ENCODE data around the gene SPATA25. TPM values are rescaled to one million over a fixed set of nuclear protein-coding genes. Genes with fewer than 3 reads are reported as not detected.

The SPATA25 gene, protein sequence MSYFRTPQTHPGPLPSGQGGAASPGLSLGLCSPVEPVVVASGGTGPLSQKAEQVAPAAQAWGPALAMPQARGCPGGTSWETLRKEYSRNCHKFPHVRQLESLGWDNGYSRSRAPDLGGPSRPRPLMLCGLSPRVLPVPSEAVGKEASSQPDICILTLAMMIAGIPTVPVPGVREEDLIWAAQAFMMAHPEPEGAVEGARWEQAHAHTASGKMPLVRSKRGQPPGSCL
- not detected in 2 replicates for total RNA-seq

GRCh38 chr20:45887346-45887715 is at the start of gene SPATA25:
TSS of gene SPATA25 (minus strand) at chr20:45887622. CDS start at chr20:45887590, 32 bp downstream.

DNA sequence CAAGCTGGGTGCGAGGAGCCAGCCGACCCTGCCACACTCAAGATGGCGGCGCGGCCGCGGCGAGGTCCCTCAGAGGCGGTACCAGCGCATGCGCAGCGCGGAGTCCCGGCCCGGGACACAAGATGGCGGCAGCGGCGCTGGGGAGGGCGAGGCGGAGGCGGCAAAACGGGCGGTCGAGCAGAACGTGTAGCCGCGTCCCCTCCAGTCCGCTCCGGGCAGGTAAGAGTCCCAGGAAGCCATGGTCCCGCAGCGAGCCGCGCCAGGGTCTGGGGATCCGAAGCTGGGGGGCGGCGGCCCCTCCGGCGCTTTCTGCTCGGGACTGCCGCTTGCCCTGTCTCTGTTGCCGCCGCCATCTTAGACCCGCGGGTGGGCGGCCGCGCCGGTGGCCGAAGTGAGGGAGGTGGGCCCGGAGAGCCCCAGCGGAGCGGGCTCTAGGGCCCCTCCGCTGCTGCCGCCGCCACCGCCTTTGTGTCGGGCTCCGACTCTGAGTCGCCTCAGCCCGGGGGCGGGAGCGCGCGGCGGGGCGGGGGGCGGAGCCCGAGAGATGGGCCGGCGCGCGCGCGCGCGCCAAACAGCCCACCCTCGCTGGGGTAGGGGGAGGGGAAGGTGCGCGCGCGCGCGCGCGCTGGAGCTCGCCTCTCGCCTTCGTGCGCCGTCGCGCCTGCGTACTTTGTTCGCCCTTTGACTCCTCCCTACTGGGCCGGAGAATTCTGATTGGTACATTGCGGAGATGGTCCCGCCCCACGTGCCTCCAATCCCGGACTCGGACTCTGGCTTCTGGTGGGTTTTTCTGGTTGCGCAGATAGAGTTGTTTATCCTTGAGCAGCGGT is 47.4 kb upstream of the SPATA25 start, which contains the start of gene PCIF1:
TSS of gene PCIF1 (plus strand) at position 98 of the 830 bp plus-strand sequence. CDS start 4,317 bp downstream, outside the sequence.

DNA sequence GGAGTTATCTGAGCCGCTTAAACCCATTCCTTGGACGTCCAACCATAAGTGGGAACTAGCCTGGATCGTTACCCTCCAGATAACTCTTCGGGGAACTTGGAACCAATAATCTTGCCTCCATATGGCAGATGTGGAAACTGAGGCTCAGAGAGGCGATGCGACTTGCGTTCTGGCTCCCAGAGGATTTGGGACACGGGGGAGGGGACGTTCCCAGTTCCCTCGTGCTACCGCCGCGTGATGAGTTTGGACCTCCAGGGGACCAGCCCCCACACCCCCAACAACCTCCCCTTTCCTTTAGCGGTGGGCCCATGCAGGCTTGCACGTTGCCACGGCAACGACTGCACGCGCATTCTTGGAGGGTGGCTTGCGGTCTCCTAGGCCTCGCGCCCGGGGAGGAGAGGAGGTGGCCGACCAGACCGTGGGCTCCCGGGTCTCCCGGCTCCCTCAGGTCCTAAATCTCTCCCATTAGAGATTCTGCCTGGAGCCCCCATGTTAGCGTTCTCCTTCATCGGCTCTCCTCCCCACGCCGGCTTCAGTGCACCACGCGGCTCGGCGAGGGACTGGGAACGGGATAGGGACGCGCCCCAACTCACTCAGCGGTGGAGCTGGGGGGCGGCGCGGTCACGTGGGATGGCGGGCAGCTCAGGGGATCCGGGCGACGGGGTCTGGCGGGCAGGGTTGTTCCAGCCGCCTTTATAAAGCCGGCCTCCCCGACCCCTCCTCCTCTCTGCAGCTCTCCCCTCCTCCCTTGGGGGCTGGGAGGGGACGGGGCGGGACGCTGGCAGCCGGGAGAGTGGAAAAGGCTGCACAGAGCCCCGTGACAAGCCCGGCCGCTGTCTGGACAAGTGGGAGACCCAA is 24.3 kb upstream of the SPATA25 start, which contains the start of gene PLTP:
TSS of gene PLTP (minus strand) at position 670 of the 858 bp plus-strand sequence. CDS start 703 bp downstream, outside the sequence.

DNA sequence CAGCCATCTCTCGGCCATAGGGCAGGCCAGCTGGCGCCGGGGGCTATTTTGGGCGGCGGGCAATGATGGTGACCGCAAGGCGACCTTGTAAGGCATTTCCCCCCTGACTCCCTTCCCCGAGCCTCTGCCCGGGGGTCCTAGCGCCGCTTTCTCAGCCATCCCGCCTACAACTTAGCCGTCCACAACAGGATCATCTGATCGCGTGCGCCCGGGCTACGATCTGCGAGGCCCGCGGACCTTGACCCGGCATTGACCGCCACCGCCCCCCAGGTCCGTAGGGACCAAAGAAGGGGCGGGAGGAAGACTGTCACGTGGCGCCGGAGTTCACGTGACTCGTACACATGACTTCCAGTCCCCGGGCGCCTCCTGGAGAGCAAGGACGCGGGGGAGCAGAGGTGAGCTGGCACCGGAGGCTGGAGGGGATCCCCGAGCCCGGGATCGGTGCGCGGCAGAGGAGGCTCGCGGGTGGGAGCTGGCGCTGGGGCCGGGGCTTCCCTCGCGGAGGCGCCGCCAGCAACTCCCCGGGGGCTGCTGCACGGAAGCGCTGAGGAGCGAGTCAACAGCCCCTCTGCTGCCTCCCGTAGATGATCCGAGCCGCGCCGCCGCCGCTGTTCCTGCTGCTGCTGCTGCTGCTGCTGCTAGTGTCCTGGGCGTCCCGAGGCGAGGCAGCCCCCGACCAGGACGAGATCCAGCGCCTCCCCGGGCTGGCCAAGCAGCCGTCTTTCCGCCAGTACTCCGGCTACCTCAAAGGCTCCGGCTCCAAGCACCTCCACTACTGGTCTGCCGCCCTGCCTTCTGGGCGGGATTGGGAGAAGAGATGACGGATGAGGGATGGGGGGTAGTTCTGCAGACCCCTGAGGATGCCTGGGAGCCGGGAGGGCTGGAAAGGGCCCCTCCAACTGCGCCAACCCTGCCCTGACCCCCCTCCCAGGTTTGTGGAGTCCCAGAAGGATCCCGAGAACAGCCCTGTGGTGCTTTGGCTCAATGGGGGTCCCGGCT is 3.9 kb upstream of the SPATA25 start, which contains the start of the genes CTSA and NEURL2:
TSS of gene CTSA (plus strand) at position 351 of the 999 bp plus-strand sequence. CDS start at position 585, 234 bp downstream.
TSS of gene NEURL2 (minus strand) at position 224 of the 999 bp plus-strand sequence. CDS start at position 7, 217 bp downstream.

DNA sequence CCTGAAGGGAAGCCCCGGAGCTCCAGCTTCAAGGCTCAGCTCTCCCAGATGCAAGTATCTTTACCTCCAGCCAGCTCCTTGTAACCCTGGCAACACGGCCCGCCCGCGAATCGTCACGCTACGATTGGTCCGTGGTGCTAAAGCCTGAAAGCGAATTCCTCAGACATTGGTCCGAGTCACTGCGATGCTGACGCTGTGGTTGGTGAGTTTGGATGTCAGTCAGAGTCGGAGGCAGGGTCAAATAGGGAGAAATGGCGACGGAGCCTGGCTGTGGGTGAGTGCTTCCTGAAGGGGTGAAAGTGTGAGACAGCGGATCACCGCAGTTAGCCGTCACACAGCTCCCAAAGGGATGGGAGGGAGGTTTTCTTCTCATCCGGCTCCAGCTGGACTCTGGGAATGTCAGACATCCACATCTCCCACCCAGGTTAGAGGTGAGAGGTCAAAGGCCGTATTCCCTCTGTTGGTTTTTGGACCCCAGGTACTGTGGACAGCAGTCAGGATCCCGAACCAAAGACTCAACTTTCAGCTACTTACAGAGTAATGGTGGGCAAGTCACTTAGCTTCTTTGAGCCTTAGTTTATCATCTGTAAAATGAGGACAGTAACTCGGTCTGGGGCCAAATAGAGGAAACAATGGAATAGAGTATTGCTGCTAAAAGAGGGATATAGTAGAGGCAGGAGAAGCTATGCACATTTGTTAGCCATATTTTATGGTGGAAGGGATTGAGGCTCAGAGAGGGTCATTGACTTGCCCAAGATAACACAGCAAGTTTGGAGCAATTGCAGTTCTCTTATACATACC is 6.2 kb downstream of the SPATA25 start, which contains the start of gene ZSWIM1:
TSS of gene ZSWIM1 (plus strand) at position 240 of the 801 bp plus-strand sequence. CDS start 1,366 bp downstream, outside the sequence.

GRCh38 chr20:45857114-45857881 is 30.1 kb downstream of the SPATA25 start, which contains the start of the genes ACOT8 and ZSWIM3:
TSS of gene ACOT8 (minus strand) at chr20:45857392. CDS start at chr20:45857315, 77 bp downstream.
TSS of gene ZSWIM3 (plus strand) at chr20:45857614. CDS start at chr20:45857826, 212 bp downstream.

Other genes with a start within 250 kb of the SPATA25 start
- gene WFDC11, start 217.4 kb downstream of the SPATA25 start, total RNA-seq, result not detected in 2 replicates
- gene WFDC13, start 185.6 kb downstream of the SPATA25 start, total RNA-seq, result not detected in 2 replicates
- gene WFDC10B, start 182.6 kb downstream of the SPATA25 start, total RNA-seq, result not detected in 2 replicates
- gene SPINT4, start 165.3 kb downstream of the SPATA25 start, total RNA-seq, result not detected in 2 replicates
- not detected in 2 replicates for gene WFDC3, start 95.7 kb downstream of the SPATA25 start, total RNA-seq
- 10.6 and 11.9 TPM in 2 replicates for gene DNTTIP1, start 95.7 kb downstream of the SPATA25 start, total RNA-seq
- 57.3 and 146 TPM in 2 replicates for gene UBE2C, start 75.0 kb downstream of the SPATA25 start, total RNA-seq
- not detected in 2 replicates for gene TNNC2, start 60.3 kb downstream of the SPATA25 start, total RNA-seq
- gene SNX21, start 53.8 kb downstream of the SPATA25 start, total RNA-seq, result 14.5 and 19.3 TPM in 2 replicates
- gene ACOT8, start 30.2 kb downstream of the SPATA25 start, total RNA-seq, result 41.1 and 59.1 TPM in 2 replicates
- gene ZSWIM3, start 30.0 kb downstream of the SPATA25 start, total RNA-seq, result 2.7 and 3.2 TPM in 2 replicates
- gene ZSWIM1, start 6.4 kb downstream of the SPATA25 start, total RNA-seq, result 4.4 and 7.3 TPM in 2 replicates
- gene NEURL2, start 3.6 kb upstream of the SPATA25 start, total RNA-seq, result 1.7 and 3.4 TPM in 2 replicates
- 22.9 and 26.6 TPM in 2 replicates for gene CTSA, start 3.7 kb upstream of the SPATA25 start, total RNA-seq
- gene PLTP, start 24.5 kb upstream of the SPATA25 start, total RNA-seq, result 123 and 157 TPM in 2 replicates
- gene PCIF1, start 47.1 kb upstream of the SPATA25 start, total RNA-seq, result 14.2 and 14.9 TPM in 2 replicates
- 11.1 and 12.6 TPM in 2 replicates for gene ZNF335, start 84.6 kb upstream of the SPATA25 start, total RNA-seq
- 49.9 and 508 TPM in 2 replicates for gene MMP9, start 121.3 kb upstream of the SPATA25 start, total RNA-seq
- gene SLC12A5, start 141.6 kb upstream of the SPATA25 start, total RNA-seq, result 0.23 and 0.76 TPM in 2 replicates
- gene NCOA5, start 202.3 kb upstream of the SPATA25 start, total RNA-seq, result 12.1 and 14.0 TPM in 2 replicates
- 7.4 and 10.9 TPM in 2 replicates for gene CD40, start 230.7 kb upstream of the SPATA25 start, total RNA-seq